HG03442 (cell line): ENCODE data around the gene OR52E6.

Experiments
- ATAC-seq: cut with Tn5 transposase; IDR thresholded peaks from one replicate; pipeline ENCODE4 v1.9.1; 2021; ENCODE audit warnings: mild to moderate bottlenecking, moderate library complexity; ENCODE audit not compliant: unreplicated experiment

The OR52E6 gene

DNA sequence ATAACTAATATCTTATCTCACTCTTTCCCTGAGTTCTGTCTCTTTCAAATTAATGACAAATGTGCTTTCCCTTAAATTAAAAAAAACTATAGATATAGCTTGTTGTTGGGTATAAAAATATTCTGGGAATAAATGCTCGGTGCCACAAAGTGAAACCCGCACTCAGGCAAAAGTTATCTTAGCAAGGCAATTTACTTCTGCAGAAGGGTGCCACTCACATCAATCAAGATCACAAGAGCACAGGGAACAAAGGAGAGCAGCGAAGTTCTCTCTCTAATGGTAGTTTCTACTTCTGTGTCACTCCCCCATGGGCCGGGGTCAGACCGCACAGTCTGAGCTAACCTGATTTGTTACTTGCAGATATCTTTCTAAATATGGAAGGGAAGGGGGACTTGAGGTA is 37.7 kb downstream of the OR52E6 start:
- ATAC-seq = no peak

DNA sequence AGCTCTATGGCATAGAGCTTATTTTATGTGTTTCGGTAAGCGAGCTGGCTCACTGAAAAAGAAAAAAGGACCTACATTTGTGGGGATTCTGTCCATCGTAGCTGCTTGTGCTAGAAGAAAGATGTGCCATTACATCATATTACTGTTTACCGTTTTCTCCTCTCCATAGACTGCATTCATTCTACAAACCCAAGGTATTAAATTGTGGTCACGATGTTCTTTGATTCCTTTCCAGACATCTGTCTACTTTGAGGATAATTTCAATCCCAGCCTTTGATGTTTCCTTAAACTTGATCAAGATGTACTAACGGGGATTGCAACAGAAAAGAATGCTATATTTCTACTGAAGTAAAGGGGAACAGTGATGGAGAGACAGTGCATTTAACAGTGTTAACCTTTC is 45.2 kb downstream of the OR52E6 start:
- no peak for ATAC-seq

DNA sequence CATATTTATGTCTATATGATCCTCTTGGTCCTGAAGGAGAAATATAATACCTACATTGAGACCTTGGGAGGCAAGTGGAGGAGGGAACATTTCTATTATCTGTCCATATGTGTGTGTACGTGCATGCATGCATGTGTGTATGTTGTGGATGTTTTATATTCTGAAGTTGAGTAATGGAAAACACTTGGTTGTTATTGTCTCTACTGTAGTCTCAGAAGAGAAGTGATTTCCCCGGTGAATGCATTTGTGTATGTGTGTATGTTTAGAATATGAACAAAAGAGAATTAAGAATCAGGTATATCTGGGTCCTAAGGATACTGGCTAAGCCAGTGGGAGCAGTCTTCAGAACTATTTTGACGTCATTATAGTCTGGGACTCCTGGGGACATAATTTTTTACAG is 50.5 kb downstream of the OR52E6 start, which contains the start of gene OR52N1:
OR52N1 (minus strand) TSS at position 101 of the 400 bp plus-strand sequence. CDS start 2,449 bp downstream, outside the sequence.
- no peak for ATAC-seq
